ENCODE results near the gene TRPM3.

DNA sequence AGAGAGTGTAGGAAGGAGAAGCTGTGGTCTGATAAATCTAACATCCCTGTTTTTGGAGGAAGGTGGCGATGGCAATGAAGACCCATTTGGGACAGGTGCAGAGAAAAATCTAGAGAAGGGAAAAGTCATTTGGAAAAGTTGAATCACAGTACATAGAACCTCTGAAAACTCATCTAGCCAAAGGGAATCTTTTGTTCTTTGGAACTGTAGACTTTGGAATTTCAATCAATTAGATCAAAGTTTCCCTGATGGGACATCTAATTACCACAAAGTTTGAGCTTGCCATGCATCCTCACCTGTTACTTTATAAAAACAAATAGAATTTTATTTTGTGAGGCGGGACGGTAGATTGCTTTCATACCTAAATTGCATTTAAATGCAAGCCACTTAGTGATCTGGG, 294.9 kb downstream of the TRPM3 start:
- TF ChIP-seq, protein P1, sequence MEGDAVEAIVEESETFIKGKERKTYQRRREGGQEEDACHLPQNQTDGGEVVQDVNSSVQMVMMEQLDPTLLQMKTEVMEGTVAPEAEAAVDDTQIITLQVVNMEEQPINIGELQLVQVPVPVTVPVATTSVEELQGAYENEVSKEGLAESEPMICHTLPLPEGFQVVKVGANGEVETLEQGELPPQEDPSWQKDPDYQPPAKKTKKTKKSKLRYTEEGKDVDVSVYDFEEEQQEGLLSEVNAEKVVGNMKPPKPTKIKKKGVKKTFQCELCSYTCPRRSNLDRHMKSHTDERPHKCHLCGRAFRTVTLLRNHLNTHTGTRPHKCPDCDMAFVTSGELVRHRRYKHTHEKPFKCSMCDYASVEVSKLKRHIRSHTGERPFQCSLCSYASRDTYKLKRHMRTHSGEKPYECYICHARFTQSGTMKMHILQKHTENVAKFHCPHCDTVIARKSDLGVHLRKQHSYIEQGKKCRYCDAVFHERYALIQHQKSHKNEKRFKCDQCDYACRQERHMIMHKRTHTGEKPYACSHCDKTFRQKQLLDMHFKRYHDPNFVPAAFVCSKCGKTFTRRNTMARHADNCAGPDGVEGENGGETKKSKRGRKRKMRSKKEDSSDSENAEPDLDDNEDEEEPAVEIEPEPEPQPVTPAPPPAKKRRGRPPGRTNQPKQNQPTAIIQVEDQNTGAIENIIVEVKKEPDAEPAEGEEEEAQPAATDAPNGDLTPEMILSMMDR (IDR thresholded peaks at IDR 0.05; ENCODE audit: low read length), result no peak
- no peak for TF ChIP-seq EZH2 (optimal IDR thresholded peaks at IDR 0.05; ENCODE audit: low read depth, low read length)
